Measurements from ENCODE around the gene NCAPG2.

Gene NCAPG2

GRCh38 chr7:158588085-158588877 is 116.3 kb downstream of the NCAPG2 start:
- DNase-seq (ENCODE audit: insufficient read length, low spot score) (no peak), FAIRE-seq (no peak)
- TF ChIP-seq SPI1 (IDR thresholded peaks at IDR 0.05; ENCODE audit: low read depth, low read length) (no peak), POU2F2 (IDR thresholded peaks at IDR 0.05; ENCODE audit: low read depth, low read length) (no peak), POLR2AphosphoS5 (IDR thresholded peaks at IDR 0.05; ENCODE audit: low read depth, low read length) (no peak), PAX5 (IDR thresholded peaks at IDR 0.05; ENCODE audit: insufficient read depth, low read length, severe bottlenecking) (no peak), TAF1 (IDR thresholded peaks at IDR 0.05; ENCODE audit: low read depth, low read length) (no peak), POLR2A (IDR thresholded peaks at IDR 0.05; ENCODE audit: low read depth, low read length) (no peak)

- TF ChIP-seq PAX5 (IDR thresholded peaks at IDR 0.05; ENCODE audit: insufficient read depth, low read length, severe bottlenecking), result no peak
- TF ChIP-seq POU2F2 (IDR thresholded peaks at IDR 0.05; ENCODE audit: low read depth, low read length), result no peak
- no peak for TF ChIP-seq TAF1 (IDR thresholded peaks at IDR 0.05; ENCODE audit: low read depth, low read length)
- TF ChIP-seq SPI1 (IDR thresholded peaks at IDR 0.05; ENCODE audit: low read depth, low read length), result no peak
- no peak for TF ChIP-seq POLR2A (IDR thresholded peaks at IDR 0.05; ENCODE audit: low read depth, low read length)
- TF ChIP-seq POLR2AphosphoS5 (IDR thresholded peaks at IDR 0.05; ENCODE audit: low read depth, low read length), result no peak
- no peak for FAIRE-seq
- peak; percentile 92 for DNase-seq (ENCODE audit: insufficient read length, low spot score)
Measured at GRCh38 chr7:158587162-158588084, 117.2 kb downstream of the NCAPG2 start, which contains the start of gene PTPRN2. Gene PTPRN2, minus strand, starts transcription at chr7:158587823.

- FAIRE-seq (no peak), DNase-seq (ENCODE audit: insufficient read length, low spot score) (no peak)
- no peak for TF ChIP-seq SPI1 (IDR thresholded peaks at IDR 0.05; ENCODE audit: low read depth, low read length)
Measured at GRCh38 chr7:158586499-158587161, 118.0 kb downstream of the NCAPG2 start.

- TF ChIP-seq POLR2AphosphoS5 (IDR thresholded peaks at IDR 0.05; ENCODE audit: low read depth, low read length) (no peak), POLR2A (IDR thresholded peaks at IDR 0.05; ENCODE audit: low read depth, low read length) (no peak), PAX5 (IDR thresholded peaks at IDR 0.05; ENCODE audit: insufficient read depth, low read length, severe bottlenecking) (no peak), SPI1 (IDR thresholded peaks at IDR 0.05; ENCODE audit: low read depth, low read length) (no peak), TAF1 (IDR thresholded peaks at IDR 0.05; ENCODE audit: low read depth, low read length) (no peak)
- no peak for FAIRE-seq
- DNase-seq (ENCODE audit: insufficient read length, low spot score), result no peak
Measured at GRCh38 chr7:158585721-158586498, 118.7 kb downstream of the NCAPG2 start.

- no peak for TF ChIP-seq POLR2AphosphoS5 (IDR thresholded peaks at IDR 0.05; ENCODE audit: low read depth, low read length)
- TF ChIP-seq TAF1 (IDR thresholded peaks at IDR 0.05; ENCODE audit: low read depth, low read length), result no peak
- no peak for TF ChIP-seq SPI1 (IDR thresholded peaks at IDR 0.05; ENCODE audit: low read depth, low read length)
- TF ChIP-seq POLR2A (IDR thresholded peaks at IDR 0.05; ENCODE audit: low read depth, low read length), result no peak
- no peak for TF ChIP-seq POU2F2 (IDR thresholded peaks at IDR 0.05; ENCODE audit: low read depth, low read length)
- no peak for TF ChIP-seq PAX5 (IDR thresholded peaks at IDR 0.05; ENCODE audit: insufficient read depth, low read length, severe bottlenecking)
- no peak for FAIRE-seq
- no peak for DNase-seq (ENCODE audit: insufficient read length, low spot score)
Measured at GRCh38 chr7:158584407-158584806, 120.2 kb downstream of the NCAPG2 start.

- no peak for DNase-seq (ENCODE audit: insufficient read length, low spot score)
- no peak for FAIRE-seq
- no peak for TF ChIP-seq POLR2AphosphoS5 (IDR thresholded peaks at IDR 0.05; ENCODE audit: low read depth, low read length)
- no peak for TF ChIP-seq POLR2A (IDR thresholded peaks at IDR 0.05; ENCODE audit: low read depth, low read length)
- TF ChIP-seq TAF1 (IDR thresholded peaks at IDR 0.05; ENCODE audit: low read depth, low read length), result no peak
- TF ChIP-seq POU2F2 (IDR thresholded peaks at IDR 0.05; ENCODE audit: low read depth, low read length), result no peak
- TF ChIP-seq PAX5 (IDR thresholded peaks at IDR 0.05; ENCODE audit: insufficient read depth, low read length, severe bottlenecking), result no peak
- no peak for TF ChIP-seq SPI1 (IDR thresholded peaks at IDR 0.05; ENCODE audit: low read depth, low read length)
Measured at GRCh38 chr7:158583810-158584209, 120.8 kb downstream of the NCAPG2 start.

- TF ChIP-seq SPI1 (IDR thresholded peaks at IDR 0.05; ENCODE audit: low read depth, low read length), result no peak
- no peak for TF ChIP-seq TAF1 (IDR thresholded peaks at IDR 0.05; ENCODE audit: low read depth, low read length)
- no peak for TF ChIP-seq POLR2AphosphoS5 (IDR thresholded peaks at IDR 0.05; ENCODE audit: low read depth, low read length)
- TF ChIP-seq POLR2A (IDR thresholded peaks at IDR 0.05; ENCODE audit: low read depth, low read length), result no peak
- TF ChIP-seq PAX5 (IDR thresholded peaks at IDR 0.05; ENCODE audit: insufficient read depth, low read length, severe bottlenecking), result no peak
- no peak for TF ChIP-seq POU2F2 (IDR thresholded peaks at IDR 0.05; ENCODE audit: low read depth, low read length)
- DNase-seq (ENCODE audit: insufficient read length, low spot score), result no peak
- no peak for FAIRE-seq
Measured at GRCh38 chr7:158583143-158583542, 121.5 kb downstream of the NCAPG2 start.

- FAIRE-seq (no peak), DNase-seq (ENCODE audit: insufficient read length, low spot score) (no peak)
- no peak for TF ChIP-seq POLR2A (IDR thresholded peaks at IDR 0.05; ENCODE audit: low read depth, low read length)
- TF ChIP-seq PAX5 (IDR thresholded peaks at IDR 0.05; ENCODE audit: insufficient read depth, low read length, severe bottlenecking), result no peak
- no peak for TF ChIP-seq SPI1 (IDR thresholded peaks at IDR 0.05; ENCODE audit: low read depth, low read length)
- TF ChIP-seq POLR2AphosphoS5 (IDR thresholded peaks at IDR 0.05; ENCODE audit: low read depth, low read length), result no peak
- TF ChIP-seq POU2F2 (IDR thresholded peaks at IDR 0.05; ENCODE audit: low read depth, low read length), result no peak
- TF ChIP-seq TAF1 (IDR thresholded peaks at IDR 0.05; ENCODE audit: low read depth, low read length), result no peak
Measured at GRCh38 chr7:158582089-158582456, 122.5 kb downstream of the NCAPG2 start.

Data from GM12891 (cell line).